SK-N-SH (cell line): ENCODE results near the gene CTAG1B. TPM values are rescaled to one million over a fixed set of nuclear protein-coding genes. Genes with fewer than 3 reads are reported as not detected.

ENCODE experiments used
- polyA plus RNA-seq, 3 experiments: library from polyadenylated mRNA; depleted of rRNA; stranded (reverse); fragments of >200 nt; gene quantifications; 2 replicates each; pipeline ENCODE4 v1.2.3, GENCODE V29; 2012
- small RNA-seq, 7 experiments: library from RNA; depleted of rRNA; stranded (forward); fragments of <200 nt; gene quantifications; one replicate each; pipeline ENCODE3, GENCODE V24; 2012

The CTAG1B gene
- polyA plus RNA-seq, 1 of the 3 experiments (the other 2 are of a cell fraction) = not detected

Small RNA genes lying within 50 kb of the gene (small RNA-seq; reads per million reads assigned to genes)
- gene AC244090.1 (0 reads per million in 7 experiments), gene AC244107.2 (0 reads per million in 7 experiments)

Other genes with a start within 250 kb of the CTAG1B start
- gene FLNA, start 244.6 kb downstream of the CTAG1B start, polyA plus RNA-seq (2012; rRNA removed) = 364 and 550 TPM in 2 replicates
- 40.4 and 68.0 TPM in 2 replicates for gene EMD, start 240.0 kb downstream of the CTAG1B start, polyA plus RNA-seq (2012; rRNA removed)
- gene RPL10, start 220.9 kb downstream of the CTAG1B start, polyA plus RNA-seq (2012; rRNA removed) = 4,562 and 7,172 TPM in 2 replicates
- 18.2 and 22.5 TPM in 2 replicates for gene DNASE1L1, start 210.0 kb downstream of the CTAG1B start, polyA plus RNA-seq (2012; rRNA removed)
- 34.0 and 35.7 TPM in 2 replicates for gene TAFAZZIN, start 207.7 kb downstream of the CTAG1B start, polyA plus RNA-seq (2012; rRNA removed)
- 92.2 and 102 TPM in 2 replicates for gene ATP6AP1, start 190.6 kb downstream of the CTAG1B start, polyA plus RNA-seq (2012; rRNA removed)
- gene GDI1, start 182.1 kb downstream of the CTAG1B start, polyA plus RNA-seq (2012; rRNA removed) = 403 and 408 TPM in 2 replicates
- 86.0 and 97.0 TPM in 2 replicates for gene FAM50A, start 175.1 kb downstream of the CTAG1B start, polyA plus RNA-seq (2012; rRNA removed)
- gene PLXNA3, start 161.0 kb downstream of the CTAG1B start, polyA plus RNA-seq (2012; rRNA removed) = 28.3 and 33.2 TPM in 2 replicates
- gene LAGE3, start 140.0 kb downstream of the CTAG1B start, polyA plus RNA-seq (2012; rRNA removed) = 29.3 and 37.2 TPM in 2 replicates
- 27.4 and 27.8 TPM in 2 replicates for gene UBL4A, start 132.7 kb downstream of the CTAG1B start, polyA plus RNA-seq (2012; rRNA removed)
- gene SLC10A3, start 128.7 kb downstream of the CTAG1B start, polyA plus RNA-seq (2012; rRNA removed) = 28.4 and 29.7 TPM in 2 replicates
- gene FAM3A, start 103.0 kb downstream of the CTAG1B start, polyA plus RNA-seq (2012; rRNA removed) = 36.7 and 42.1 TPM in 2 replicates
- 70.1 and 131 TPM in 2 replicates for gene G6PD, start 72.4 kb downstream of the CTAG1B start, polyA plus RNA-seq (2012; rRNA removed)
- gene IKBKG, start 71.7 kb downstream of the CTAG1B start, polyA plus RNA-seq (2012; rRNA removed) = 32.5 and 36.4 TPM in 2 replicates
- gene CTAG1A, start 34.1 kb downstream of the CTAG1B start, polyA plus RNA-seq (2012; rRNA removed) = not detected in 2 replicates
- 3.7 and 6.8 TPM in 2 replicates for gene CTAG2, start 34.3 kb upstream of the CTAG1B start, polyA plus RNA-seq (2012; rRNA removed)
- 3.3 and 4.5 TPM in 2 replicates for gene GAB3, start 131.8 kb upstream of the CTAG1B start, polyA plus RNA-seq (2012; rRNA removed)
- gene DKC1, start 143.6 kb upstream of the CTAG1B start, polyA plus RNA-seq (2012; rRNA removed) = 53.0 and 73.6 TPM in 2 replicates
- gene MPP1, start 186.2 kb upstream of the CTAG1B start, polyA plus RNA-seq (2012; rRNA removed) = 12.7 and 13.3 TPM in 2 replicates
- gene SMIM9, start 215.4 kb upstream of the CTAG1B start, polyA plus RNA-seq (2012; rRNA removed) = not detected in 2 replicates